ENCODE measurements around the gene GP1BB.
A peak's percentile ranks its signal among the peaks of the same experiment; 100 is the strongest.
"Not testable (repeated sequence)": the region's sequence is repeated elsewhere in the genome, so short reads cannot be mapped to it uniquely, and the experiment has no call there.

Gene GP1BB

GRCh38 chr22:19714312-19715187 lies 8.8 kb upstream of the GP1BB start, which contains the start of gene SEPTIN5:
TSS of gene SEPTIN5 (plus strand) at chr22:19714503. CDS start at chr22:19714589, 86 bp downstream.
- no peak for DNase-seq

- DNase-seq: no peak
These were observed 8.0 kb upstream of the GP1BB start for GRCh38 chr22:19715188-19715930.

- DNase-seq: no peak
These were observed 7.1 kb upstream of the GP1BB start for GRCh38 chr22:19716041-19716828.

GRCh38 chr22:19716829-19717105 lies 6.6 kb upstream of the GP1BB start:
- no peak for DNase-seq

- no peak for DNase-seq
These were observed 6.2 kb upstream of the GP1BB start for GRCh38 chr22:19717181-19717580.

DNA sequence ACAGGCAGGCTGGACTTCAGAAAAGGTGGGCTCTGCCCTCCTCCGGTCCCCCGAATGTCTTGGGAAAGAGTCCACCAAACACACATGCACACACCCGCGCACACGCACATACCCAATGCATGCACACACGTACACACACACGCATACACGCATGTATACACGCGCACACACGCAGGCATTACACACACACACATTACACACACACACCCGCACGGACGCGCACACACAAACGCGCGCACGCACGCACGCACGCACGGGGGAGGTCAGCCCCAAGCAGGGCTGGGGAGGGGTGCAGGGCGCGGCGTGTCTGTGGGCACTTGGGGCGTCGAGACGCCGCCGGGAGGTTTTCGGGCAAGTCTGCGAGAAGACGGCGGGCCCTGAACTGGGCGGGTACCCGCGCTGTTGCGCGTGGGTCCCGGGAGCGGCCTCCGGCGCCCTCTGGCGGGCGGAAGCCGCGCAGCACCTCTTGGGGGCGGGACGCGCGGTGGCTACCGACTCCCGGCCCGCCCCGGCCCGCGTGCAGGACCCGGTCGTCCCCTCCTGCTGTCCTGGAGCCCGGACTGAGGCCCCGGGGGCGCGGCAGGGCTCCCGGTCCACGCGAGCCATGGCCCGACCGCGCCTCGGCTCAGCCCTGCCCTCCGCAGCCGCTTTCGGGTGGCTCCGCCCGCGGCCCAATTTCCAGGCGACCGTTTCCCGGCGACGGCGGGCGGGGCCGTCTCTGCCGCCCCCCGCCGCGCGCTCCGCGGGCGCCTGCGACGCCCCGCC lies 5.5 kb upstream of the GP1BB start:
- peak; percentile 38 to 47 for DNase-seq

- DNase-seq: no peak
These were observed 4.8 kb upstream of the GP1BB start for GRCh38 chr22:19718456-19719049.

DNA sequence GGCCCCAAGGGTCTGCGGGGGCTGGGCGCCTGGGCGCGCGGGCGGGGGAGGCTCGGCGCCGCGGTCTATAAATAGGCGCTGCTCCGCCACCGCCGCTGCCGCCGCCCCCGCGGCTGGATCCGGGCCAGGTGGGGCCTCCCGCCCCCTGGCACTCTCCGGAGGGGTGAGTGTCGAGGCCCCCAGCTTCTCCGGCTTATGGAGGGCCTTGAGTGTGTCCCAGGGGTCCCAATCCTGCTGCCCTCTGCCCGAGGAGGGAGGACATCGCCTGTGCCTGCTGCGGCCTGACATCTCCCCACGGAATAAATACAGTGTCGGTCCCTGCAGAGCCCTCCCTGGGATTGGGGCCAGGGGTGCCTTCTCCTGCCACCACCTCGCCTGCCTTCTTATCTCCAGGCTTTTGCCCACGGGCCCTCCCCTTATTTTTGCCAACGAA lies 4.3 kb upstream of the GP1BB start:
- DNase-seq: no peak

- DNase-seq: no peak
These were observed 3.8 kb upstream of the GP1BB start for GRCh38 chr22:19719488-19720021.

- DNase-seq: no peak
These were observed 3.0 kb upstream of the GP1BB start for GRCh38 chr22:19720150-19720827.

DNA sequence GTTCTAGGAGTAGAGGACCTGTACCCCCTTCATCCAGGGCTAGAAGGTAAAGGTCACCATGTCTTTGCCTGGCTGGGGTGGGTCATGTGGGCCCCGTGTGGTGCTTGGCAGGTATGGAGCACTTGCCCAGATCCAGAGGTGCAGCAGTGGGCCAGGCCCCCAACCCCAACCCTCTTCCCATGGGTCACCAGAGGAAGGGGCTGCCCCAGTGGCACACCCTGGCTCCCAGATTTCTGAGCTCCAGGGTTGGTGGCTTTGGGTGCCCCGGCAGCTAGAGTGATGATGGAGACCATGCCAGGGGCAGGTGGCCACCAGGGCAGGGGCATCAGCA lies 2.4 kb upstream of the GP1BB start:
- no peak for DNase-seq

GRCh38 chr22:19721330-19722177 lies 1.8 kb upstream of the GP1BB start:
- DNase-seq: no peak

DNA sequence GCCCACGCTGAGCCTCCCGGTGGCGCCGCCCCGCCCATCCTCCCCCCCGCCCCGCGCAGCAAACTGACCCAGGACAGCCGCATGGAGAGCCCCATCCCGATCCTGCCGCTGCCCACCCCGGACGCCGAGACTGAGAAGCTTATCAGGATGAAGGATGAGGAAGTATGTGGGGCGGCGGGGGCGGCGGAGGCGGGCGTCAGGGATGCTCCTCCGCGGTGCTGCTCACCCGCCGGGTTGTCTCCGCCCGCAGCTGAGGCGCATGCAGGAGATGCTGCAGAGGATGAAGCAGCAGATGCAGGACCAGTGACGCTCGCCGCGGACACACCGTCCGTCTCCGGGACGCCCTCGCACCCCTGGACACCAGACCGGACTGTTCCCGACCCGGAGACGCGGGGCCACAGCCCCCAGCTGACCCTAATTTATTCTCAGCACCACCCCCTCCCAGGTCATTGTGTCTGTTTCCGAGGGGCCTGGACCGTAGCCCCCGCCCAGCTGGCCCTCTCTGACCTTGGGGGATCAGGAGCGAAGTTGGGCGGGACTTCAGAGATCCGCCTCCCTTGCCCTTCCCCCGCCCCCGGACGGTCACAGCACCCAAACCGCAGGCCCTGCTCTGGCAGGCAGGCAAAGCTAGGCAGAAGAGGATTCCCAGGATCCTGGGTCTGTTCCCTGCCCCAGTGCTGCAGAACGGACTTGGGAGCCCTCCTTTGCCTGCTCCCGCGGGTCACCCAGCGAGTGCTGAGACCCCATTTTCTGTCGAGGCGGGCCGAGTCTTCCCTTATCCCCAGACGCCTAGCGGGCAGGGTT lies 959 bp upstream of the GP1BB start:
- no peak for DNase-seq

DNA sequence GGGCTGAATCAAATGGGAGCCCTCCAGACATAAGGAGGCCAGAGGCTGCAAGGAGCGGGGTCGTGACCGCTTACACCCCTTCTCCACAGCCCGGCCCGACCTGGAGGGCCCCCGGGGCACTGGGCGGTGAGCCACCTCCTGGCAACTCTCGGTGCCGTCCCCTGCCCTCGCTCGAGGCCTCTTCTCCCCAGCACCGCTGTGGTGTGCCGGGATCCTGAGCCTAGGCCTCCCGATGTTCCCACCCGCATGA lies 432 bp upstream of the GP1BB start:
- no peak for DNase-seq

DNA sequence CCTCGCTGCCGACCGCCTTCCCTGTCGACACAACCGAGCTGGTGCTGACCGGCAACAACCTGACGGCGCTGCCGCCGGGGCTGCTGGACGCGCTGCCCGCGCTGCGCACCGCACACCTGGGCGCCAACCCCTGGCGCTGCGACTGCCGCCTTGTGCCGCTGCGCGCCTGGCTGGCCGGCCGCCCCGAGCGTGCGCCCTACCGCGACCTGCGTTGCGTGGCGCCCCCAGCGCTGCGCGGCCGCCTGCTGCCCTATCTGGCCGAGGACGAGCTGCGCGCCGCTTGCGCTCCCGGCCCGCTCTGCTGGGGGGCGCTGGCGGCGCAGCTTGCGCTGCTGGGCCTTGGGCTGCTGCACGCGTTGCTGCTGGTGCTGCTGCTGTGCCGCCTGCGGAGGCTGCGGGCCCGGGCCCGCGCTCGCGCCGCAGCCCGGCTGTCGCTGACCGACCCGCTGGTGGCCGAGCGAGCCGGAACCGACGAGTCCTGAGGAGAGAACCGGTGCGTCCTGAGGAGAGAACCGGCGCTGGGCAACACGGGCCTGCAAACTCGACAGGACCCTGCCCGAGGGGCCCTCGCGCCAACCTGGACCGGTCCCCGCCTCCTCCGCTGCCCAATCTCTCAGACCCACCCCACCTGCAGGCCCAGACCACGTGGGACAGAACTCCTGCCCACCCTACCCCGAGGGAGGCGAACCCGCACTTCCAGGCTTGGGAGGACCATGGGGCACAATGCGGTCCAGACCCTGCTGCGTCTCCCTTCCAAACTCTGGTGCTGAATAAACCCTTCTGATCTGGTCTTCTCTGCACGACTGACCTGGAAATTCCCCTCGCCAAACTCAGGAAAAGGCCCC lies 866 bp downstream of the GP1BB start:
- peak in 1 of 2 experiments; percentile 17 for DNase-seq

DNA sequence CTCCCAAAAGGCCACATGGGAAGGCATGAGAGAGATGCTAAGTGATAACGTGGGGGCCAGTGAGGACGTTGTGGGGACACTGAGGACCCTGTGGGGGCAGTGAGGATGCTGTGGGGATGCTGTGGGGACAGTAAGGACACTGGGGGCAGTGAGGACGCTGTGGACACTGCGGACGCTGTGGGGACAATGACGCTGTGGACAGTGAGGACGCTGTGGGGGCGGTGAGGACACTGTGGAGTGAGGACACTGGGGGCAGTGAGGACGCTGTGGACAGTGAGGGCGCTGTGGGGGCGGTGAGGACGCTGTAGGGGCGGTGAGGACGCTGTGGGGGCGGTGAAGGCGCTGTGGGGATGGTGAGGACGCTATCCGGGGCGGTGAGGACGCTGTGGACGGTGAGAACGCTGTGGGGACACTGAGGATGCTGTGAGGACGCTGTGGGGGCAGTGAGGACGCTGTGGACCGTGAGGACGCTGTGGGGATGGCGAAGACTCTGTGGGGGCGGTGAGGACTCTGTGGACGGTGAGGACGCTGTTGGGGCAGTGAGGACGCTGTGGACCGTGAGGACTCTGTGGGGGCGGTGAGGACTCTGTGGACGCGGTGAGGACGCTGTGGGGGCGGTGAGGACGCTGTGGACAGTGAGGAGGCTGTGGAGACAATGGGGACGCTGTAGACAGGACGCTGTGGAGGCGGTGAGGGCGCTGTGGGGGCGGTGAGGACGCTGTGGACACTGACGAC lies 1.8 kb downstream of the GP1BB start:
- DNase-seq: no peak

- not testable (repeated sequence) for DNase-seq
These were observed 2.9 kb downstream of the GP1BB start for GRCh38 chr22:19726064-19726788.
